SK-N-SH treated with all-trans-retinoic acid at 6 μM for 48 hours (cell line): ENCODE measurements around the gene NXN.

Experiments used
- PATZ1 ChIP-seq: fragments of 250-450 bp; sonication (Bioruptor Pico); IDR thresholded peaks from 2 replicates; pipeline ENCODE4 v1.8.0; 2020; ENCODE audit warnings: mild to moderate bottlenecking, moderate library complexity, borderline replicate concordance
- RARB ChIP-seq: fragments of 250-450 bp; sonication (Bioruptor Pico); IDR thresholded peaks from 2 replicates; pipeline ENCODE4 v1.8.0; 2021; ENCODE audit warnings: mild to moderate bottlenecking, moderate library complexity

- no peak for TF ChIP-seq RARB
- TF ChIP-seq PATZ1, result no peak
Observed at GRCh38 chr17:859824-860195, 119.8 kb downstream of the NXN start.
